ENCODE data around the gene ORM1. TPM values are rescaled to one million over a fixed set of nuclear protein-coding genes. Genes with fewer than 3 reads are reported as not detected.

Gene ORM1
- total RNA-seq, 2 donors from 2014 or later = not detected

DNA sequence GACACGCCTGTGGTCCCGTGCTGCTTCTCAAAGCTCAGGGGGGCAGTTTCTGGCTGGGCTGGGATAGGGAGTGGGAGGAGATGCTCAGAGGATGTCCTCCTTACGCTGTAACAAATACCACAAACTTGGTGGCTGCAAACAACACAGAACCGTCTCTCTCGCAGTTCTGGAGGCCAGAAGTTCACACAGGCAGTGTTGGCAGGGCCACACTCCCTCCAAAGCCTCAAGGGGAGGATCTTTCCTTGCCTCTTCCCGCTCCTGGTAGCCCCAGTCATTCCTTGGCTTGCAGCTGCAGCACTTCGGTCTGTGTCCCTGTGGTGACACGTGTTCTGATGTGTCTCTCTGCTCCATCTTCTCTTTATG lies 10.4 kb upstream of the ORM1 start:
- Histone ChIP-seq H3K9me3 (no peaks in the 10 kb centered on the region), H3K27me3 (replicated peaks; ENCODE audit: insufficient read depth) (no peaks in the 10 kb centered on the region), H3K27ac (no peak overlapping the region), H3K4me3 (no peak overlapping the region), H3K36me3 (no peaks in the 10 kb centered on the region), H3K4me1 (replicated peaks) (no peaks in the 10 kb centered on the region)
- intact Hi-C loops (cut with DNase I) = no loop called here
- no peak for DNase-seq (ENCODE audit: low spot score)
- WGBS = 70% methylated on average over 8 of the region's 8 CpGs
- no peak for TF ChIP-seq POLR2A (IDR thresholded peaks at IDR 0.05)
- TF ChIP-seq POLR2AphosphoS5 (IDR thresholded peaks at IDR 0.05) = no peak
- TF ChIP-seq CTCF (IDR thresholded peaks at IDR 0.05) = no peak

DNA sequence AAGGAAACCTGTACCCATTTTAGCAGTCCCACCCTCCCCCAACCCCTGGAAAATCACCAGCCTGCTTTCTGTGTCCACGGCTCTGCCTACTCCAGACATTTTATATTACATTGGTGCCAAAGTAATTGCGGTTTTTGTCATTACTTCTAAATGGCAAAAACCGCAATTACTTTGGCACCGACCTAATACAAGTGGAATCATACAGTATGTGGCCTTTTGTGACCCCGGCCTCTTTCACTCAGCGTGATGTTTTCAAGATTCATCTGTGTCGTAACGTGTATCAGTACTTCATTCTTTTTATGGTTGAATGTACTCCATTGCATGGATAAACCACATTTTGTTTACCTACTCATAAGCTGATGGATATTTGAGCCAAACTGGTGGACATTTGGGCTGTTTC lies 9.7 kb upstream of the ORM1 start:
- Histone ChIP-seq H3K27me3 (replicated peaks; ENCODE audit: insufficient read depth) (no peaks in the 10 kb centered on the region), H3K27ac (no peak overlapping the region), H3K9me3 (no peaks in the 10 kb centered on the region), H3K4me1 (replicated peaks) (no peaks in the 10 kb centered on the region), H3K4me3 (no peak overlapping the region), H3K36me3 (no peaks in the 10 kb centered on the region)
- intact Hi-C loops (cut with DNase I) = no loop called here
- WGBS = 81% methylated on average over 8 of the region's 8 CpGs
- no peak for TF ChIP-seq POLR2A (IDR thresholded peaks at IDR 0.05)
- TF ChIP-seq POLR2AphosphoS5 (IDR thresholded peaks at IDR 0.05) = no peak
- no peak for TF ChIP-seq CTCF (IDR thresholded peaks at IDR 0.05)
- no peak for DNase-seq (ENCODE audit: low spot score)

DNA sequence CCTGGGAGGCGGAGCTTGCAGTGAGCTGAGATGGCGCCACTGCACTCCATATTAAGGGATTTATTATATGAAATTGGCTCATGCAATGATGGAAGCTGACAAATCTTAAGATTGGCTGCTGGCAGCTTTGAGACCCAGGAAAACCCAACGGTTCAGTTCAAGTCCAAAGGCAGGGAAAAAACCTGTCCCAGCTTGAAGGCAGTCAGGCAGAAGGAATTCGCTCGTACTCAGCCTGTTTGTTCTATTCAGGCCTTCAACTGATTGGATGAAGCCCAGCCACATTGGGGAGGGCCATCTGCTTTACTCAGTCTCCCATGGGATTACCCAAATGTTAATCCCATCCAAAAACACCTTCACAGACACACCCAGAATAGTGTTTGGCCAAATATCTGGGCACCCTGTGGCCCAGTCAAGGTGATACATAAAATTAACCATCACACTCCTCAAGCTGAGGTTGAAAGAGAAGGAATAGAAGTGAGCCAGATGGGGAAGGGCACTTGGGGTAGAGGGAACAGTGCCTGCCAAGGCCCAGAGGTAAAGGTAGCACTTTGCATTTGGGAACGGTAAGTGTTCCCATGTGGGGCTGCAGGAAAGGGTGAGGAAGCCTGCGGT lies 8.5 kb upstream of the ORM1 start:
- no peaks in the 10 kb centered on the region for H3K9me3 ChIP-seq
- intact Hi-C loops (cut with DNase I) = no loop called here
- H3K27ac ChIP-seq = no peak overlapping the region
- H3K4me1 ChIP-seq (replicated peaks) = no peaks in the 10 kb centered on the region
- H3K36me3 ChIP-seq = no peaks in the 10 kb centered on the region
- DNase-seq (ENCODE audit: low spot score) = no peak
- no peak for TF ChIP-seq POLR2A (IDR thresholded peaks at IDR 0.05)
- TF ChIP-seq CTCF (IDR thresholded peaks at IDR 0.05) = no peak
- TF ChIP-seq POLR2AphosphoS5 (IDR thresholded peaks at IDR 0.05) = no peak
- WGBS = 73% methylated on average over 7 of the region's 7 CpGs
- no peak overlapping the region for H3K4me3 ChIP-seq
- no peaks in the 10 kb centered on the region for H3K27me3 ChIP-seq (replicated peaks; ENCODE audit: insufficient read depth)

GRCh38 chr9:114314881-114315722 lies 7.8 kb upstream of the ORM1 start:
- H3K27me3 ChIP-seq (replicated peaks; ENCODE audit: insufficient read depth) = no peaks in the 10 kb centered on the region
- no peak overlapping the region for H3K27ac ChIP-seq
- no peak for TF ChIP-seq POLR2A (IDR thresholded peaks at IDR 0.05)
- no peak for TF ChIP-seq POLR2AphosphoS5 (IDR thresholded peaks at IDR 0.05)
- no peak for TF ChIP-seq CTCF (IDR thresholded peaks at IDR 0.05)
- intact Hi-C loops (cut with DNase I) = no loop called here
- H3K9me3 ChIP-seq = no peaks in the 10 kb centered on the region
- no peak overlapping the region for H3K4me3 ChIP-seq
- 85% methylated on average over 8 of the region's 8 CpGs for WGBS
- H3K36me3 ChIP-seq = no peaks in the 10 kb centered on the region
- DNase-seq (ENCODE audit: low spot score) = no peak
- no peaks in the 10 kb centered on the region for H3K4me1 ChIP-seq (replicated peaks)
